ENCODE measurements around the gene TRAF3.

TRAF3 gene

DNA sequence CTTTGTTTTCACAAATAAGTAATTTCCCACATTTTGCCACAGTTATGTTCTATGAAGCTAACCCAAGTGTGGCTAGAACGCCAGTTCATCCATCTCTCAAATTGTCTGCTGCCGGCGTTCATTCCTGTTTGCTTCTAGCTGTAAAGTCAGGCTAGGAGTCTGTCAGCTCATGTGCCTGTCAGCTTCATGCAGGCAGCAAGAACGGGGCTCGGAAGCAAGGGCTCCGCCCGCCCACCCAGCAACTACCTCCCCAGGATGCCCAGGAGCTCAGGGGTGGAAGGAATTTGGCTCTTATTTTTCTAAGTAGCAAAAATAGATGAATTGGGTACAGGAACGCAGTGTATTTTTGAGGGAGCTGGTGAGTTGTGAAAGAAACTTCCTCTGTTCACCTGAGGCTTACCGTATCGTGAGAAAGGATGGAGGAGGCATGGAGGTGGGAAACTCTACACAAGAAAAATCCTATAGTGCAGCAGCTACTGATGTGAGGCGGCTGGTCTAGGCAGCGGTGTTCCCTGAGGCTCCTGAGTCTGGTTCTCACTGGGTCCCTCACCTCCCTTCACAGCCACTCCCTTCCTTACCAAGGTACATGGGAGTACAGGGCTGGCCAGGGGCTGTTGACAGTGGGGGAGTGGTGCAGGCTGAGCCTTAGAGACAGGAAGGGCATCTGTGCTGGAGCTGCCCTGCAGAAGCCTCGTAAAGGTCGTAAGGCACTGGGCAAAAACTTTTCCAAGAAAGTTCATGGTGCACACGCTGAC, 90.8 kb downstream of the TRAF3 start:
- no peak for DNase-seq

GRCh38 chr14:102868956-102869547, 91.8 kb downstream of the TRAF3 start:
- DNase-seq, result peak in 1 of 2 experiments; percentile 8

DNA sequence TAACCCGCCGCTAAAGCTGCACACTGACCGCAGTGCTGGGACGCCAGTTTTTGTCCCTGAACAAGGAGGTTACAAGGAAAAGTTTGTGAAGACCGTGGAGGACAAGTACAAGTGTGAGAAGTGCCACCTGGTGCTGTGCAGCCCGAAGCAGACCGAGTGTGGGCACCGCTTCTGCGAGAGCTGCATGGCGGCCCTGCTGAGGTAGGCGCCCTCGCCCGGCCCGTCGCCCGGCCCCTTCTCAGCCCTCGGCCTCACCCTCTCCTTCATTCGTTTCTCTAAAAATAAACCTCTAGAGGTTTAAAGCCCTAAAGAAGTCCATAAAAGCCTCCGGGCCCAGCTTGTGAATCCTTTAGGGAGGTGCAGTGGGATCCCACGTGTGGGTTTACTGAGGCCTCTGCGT, 93.0 kb downstream of the TRAF3 start:
- peak in 1 of 2 experiments; percentile 9 for DNase-seq

DNA sequence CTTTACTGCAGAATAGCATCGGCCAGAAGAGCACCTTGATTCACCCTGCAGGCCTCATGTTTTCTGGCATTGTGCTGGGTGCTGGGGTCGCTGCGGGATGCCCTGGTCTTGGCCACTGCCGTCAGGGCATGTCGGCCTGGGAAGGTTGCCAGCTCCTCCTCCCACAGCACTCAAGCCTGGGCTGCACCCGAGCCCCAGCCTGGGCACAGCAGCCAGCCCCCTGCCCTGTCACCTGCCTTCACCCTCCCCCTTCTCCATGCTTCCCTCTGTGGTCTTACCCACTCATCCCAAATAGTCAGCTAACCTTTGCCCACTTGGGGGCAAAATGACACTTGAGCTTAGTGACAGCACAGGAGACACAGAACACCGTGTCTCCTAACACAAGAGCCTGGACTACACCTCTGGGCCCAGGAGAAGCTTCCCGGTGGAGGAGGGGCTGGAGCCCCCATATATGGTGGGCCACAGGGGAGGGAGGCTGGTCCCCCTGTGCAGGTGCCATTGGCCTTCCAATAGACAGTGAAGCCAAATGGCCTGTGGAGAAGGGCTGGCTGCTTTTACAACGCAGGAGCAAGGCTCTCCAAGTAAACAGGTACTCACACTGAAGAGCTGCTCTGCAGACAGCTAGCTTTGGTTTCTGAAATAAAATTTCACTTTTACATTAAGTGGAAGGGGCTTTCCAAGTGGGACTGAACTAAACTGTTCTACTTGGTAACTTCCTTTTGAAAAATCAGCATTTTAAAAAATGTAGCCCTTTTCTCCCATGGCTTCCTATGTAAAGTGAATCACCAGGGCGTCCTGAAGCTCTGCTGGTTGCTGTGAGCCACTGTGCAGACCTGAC, 94.0 kb downstream of the TRAF3 start:
- DNase-seq, result no peak

GRCh38 chr14:102872020-102872419, 94.8 kb downstream of the TRAF3 start:
- DNase-seq, result no peak

- peak in 1 of 2 experiments; percentile 1 for DNase-seq
These were observed 95.9 kb downstream of the TRAF3 start for GRCh38 chr14:102873131-102873530.

GRCh38 chr14:102873546-102874061, 96.4 kb downstream of the TRAF3 start:
- no peak for DNase-seq

- peak in 1 of 2 experiments; percentile 3 for DNase-seq
These were observed 98.4 kb downstream of the TRAF3 start for GRCh38 chr14:102875652-102876051.

- peak in 1 of 2 experiments; percentile 1 for DNase-seq
These were observed 100.3 kb downstream of the TRAF3 start for GRCh38 chr14:102877511-102877910.

- DNase-seq, result peak in 1 of 2 experiments; percentile 18
These were observed 101.1 kb downstream of the TRAF3 start for GRCh38 chr14:102878174-102878969.

DNA sequence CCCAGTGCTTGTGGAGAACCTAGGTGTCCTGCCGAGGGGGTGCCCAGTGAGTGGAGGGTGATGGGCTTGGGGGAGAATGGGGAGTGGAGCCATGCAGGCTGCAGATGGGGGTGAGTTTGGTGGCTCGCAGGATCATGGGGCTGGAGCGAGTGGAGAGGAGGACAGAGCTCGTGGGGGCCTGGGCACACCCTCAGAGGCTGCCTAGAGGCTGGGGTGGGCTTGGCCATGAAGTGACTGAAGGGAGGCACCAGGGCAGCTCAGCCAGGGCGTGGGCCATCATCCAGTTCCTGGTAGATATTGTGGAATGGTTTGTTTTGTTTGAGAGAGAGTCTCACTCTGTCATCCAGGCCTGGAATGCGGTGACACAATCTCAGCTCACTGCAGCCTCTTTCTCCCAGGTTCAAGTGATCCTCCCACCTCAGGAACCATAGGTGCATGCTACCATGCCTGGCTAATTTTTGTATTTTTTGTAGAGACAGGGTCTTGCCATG, 101.8 kb downstream of the TRAF3 start:
- no peak for DNase-seq

- peak in 1 of 2 experiments; percentile 10 for DNase-seq
These were observed 105.1 kb downstream of the TRAF3 start for GRCh38 chr14:102882226-102882906.

DNA sequence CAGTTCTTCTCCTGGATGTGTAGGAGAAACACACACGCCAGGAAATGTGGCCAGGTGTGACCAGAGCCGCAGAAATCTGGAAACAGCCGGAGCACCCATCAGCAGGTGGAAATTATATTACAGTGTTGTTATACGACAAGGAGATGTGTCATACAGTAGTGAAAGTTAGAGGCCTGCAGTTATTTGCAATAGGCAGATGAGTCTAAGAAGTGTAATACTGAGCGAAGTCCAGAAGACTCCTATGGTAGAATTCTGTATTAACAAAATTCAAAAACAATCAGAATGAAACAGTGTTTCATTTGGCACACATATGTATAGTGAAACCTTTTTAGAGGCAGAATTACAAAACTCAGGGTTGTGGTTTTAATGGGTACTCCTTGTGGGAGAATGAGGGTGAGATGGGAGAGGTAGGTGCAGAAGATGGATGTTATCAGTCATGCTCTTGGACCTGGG, 105.9 kb downstream of the TRAF3 start:
- DNase-seq, result peak; percentile 52 to 53

GRCh38 chr14:102883554-102883953, 106.3 kb downstream of the TRAF3 start:
- DNase-seq, result no peak

- DNase-seq, result no peak
These were observed 108.6 kb downstream of the TRAF3 start for GRCh38 chr14:102885737-102886447.

DNA sequence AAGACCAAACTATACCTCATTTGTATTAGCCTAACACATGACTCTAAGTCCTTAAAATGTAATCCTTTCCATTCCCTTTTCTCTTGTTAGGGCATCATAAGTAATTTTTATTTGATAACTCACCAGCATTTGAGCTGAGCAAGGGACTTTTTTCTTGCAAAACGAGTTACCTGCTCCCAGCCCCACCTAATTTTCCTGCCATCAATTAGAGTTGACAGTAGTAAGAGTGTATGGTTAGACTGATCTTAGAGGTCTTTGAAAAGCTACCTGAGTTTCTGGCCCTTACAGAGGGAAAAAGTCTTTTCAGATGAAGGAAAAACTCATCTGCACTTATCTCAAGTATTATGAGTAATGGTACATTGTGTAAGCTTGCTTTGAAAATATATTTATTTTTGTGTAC, 111.5 kb downstream of the TRAF3 start:
- DNase-seq, result no peak

GRCh38 chr14:102889615-102890014, 112.4 kb downstream of the TRAF3 start:
- no peak for DNase-seq

- DNase-seq, result no peak
These were observed 113.9 kb downstream of the TRAF3 start for GRCh38 chr14:102891111-102891510.

GRCh38 chr14:102891556-102891955, 114.3 kb downstream of the TRAF3 start:
- no peak for DNase-seq

GRCh38 chr14:102892651-102893050, 115.4 kb downstream of the TRAF3 start:
- no peak for DNase-seq

DNA sequence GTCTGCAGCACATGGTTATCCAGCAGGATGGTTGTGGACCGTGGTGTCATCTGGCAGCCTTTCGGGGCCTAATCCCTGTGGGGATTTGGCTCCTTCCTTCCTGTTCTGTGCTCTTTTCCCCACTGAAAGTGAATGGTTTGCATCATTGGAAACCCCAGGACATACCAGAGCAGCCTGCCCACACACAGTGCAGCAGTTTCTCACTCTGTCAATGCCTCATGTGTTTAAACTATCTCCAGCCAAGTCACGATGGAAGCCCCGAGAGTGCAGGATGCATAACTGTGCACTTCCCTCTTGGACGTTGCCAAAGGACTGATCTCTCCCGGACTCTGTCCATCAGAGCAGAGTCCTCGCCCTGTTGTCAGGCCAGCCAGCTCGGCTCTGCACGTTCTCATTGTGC, 116.2 kb downstream of the TRAF3 start:
- DNase-seq, result no peak
